ENCODE data around the gene TMEM220. TPM values are rescaled to one million over a fixed set of nuclear protein-coding genes. Genes with fewer than 3 reads are reported as not detected.

TMEM220 gene
- total RNA-seq, 3 donors from 2014 or later: 14.9 to 29.5 (median 22.4) TPM

- H3K4me3 ChIP-seq: no peak overlapping the region
- H3K9me3 ChIP-seq: no peaks in the 10 kb centered on the region
- H3K36me3 ChIP-seq (ENCODE audit: low read depth): no peaks in the 10 kb centered on the region
- TF ChIP-seq, protein P1, sequence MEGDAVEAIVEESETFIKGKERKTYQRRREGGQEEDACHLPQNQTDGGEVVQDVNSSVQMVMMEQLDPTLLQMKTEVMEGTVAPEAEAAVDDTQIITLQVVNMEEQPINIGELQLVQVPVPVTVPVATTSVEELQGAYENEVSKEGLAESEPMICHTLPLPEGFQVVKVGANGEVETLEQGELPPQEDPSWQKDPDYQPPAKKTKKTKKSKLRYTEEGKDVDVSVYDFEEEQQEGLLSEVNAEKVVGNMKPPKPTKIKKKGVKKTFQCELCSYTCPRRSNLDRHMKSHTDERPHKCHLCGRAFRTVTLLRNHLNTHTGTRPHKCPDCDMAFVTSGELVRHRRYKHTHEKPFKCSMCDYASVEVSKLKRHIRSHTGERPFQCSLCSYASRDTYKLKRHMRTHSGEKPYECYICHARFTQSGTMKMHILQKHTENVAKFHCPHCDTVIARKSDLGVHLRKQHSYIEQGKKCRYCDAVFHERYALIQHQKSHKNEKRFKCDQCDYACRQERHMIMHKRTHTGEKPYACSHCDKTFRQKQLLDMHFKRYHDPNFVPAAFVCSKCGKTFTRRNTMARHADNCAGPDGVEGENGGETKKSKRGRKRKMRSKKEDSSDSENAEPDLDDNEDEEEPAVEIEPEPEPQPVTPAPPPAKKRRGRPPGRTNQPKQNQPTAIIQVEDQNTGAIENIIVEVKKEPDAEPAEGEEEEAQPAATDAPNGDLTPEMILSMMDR (IDR thresholded peaks at IDR 0.05): no peak
- ATAC-seq: no peak
- DNase-seq: no peak
- H3K4me1 ChIP-seq (ENCODE audit: low read depth): peaks cover 19% of the 10 kb centered on the region
- intact Hi-C loops (cut with DNase I, micrococcal nuclease): no loop called here
Observed at GRCh38 chr17:10728331-10728892, 1.4 kb downstream of the TMEM220 start.

DNA sequence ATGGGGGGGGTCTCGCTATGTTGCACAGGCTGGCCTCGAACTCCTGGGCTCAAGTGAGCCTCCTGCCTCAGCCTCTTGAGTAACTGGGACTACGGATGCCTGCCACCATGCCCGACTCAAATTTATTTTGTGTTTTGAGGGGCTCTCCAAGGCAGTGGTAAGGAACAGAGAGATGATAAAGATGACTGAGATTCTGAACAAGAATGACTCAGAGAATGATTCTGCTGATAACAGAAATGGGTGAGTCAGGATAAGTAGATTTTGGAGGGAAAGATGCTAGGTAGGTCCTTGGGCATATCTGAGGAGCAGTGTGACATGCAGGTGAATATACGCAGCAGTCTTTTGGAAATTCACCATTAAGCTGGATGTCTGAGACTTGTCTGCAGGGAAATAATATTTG, 2.6 kb downstream of the TMEM220 start:
- Histone ChIP-seq H3K4me3 (no peak overlapping the region), H3K36me3 (ENCODE audit: low read depth) (no peaks in the 10 kb centered on the region), H3K9me3 (no peaks in the 10 kb centered on the region), H3K4me1 (ENCODE audit: low read depth) (peaks cover 14% of the 10 kb centered on the region)
- TF ChIP-seq, protein P1 (IDR thresholded peaks at IDR 0.05): no peak
- ATAC-seq (no peak), DNase-seq (no peak)
- intact Hi-C loops (cut with DNase I, micrococcal nuclease): no loop called here

DNA sequence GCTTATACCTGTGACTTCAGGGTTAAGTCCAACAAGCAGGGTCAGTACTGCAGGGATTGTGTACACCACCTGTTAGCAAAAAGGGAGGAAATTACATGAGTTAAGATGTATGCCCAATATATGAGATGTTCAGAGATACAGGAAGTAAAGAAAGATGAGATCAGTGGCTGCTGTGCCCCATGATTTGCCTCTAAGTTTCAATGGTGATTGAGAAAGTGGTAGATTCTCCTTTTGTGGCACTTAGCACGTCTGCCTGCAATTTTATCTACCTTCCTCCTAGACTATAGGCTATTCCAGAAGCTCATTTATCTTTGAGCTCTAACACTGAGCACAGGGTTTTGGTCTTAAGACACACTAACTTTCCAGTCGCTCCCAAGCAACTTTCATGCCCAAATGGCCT, 3.6 kb downstream of the TMEM220 start:
- DNase-seq (no peak), ATAC-seq (no peak)
- intact Hi-C loops (cut with DNase I, micrococcal nuclease): no loop called here
- H3K9me3 ChIP-seq: no peaks in the 10 kb centered on the region
- H3K4me1 ChIP-seq (ENCODE audit: low read depth): peaks cover 10% of the 10 kb centered on the region
- no peaks in the 10 kb centered on the region for H3K36me3 ChIP-seq (ENCODE audit: low read depth)
- no peak overlapping the region for H3K4me3 ChIP-seq
- TF ChIP-seq, protein P1 (IDR thresholded peaks at IDR 0.05): no peak

DNA sequence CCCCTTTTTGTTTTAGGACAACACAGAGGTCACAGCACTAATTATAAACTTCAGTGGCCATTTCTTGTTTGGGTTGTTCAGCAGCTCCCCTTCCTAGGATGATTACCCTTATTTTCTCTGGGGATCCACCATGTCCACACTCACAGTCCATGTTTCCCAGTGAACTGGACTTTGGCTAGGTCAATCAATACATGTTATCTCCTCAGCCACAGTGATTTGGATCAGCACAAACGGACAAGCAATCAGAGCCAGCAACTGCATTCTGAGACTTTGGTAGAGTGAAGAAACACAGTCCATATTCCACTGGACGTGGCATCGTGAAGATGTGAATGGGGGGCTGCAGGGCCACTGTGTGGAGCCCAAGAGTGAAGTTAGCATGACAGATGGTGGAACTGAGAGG, 4.6 kb downstream of the TMEM220 start:
- intact Hi-C loops (cut with DNase I, micrococcal nuclease): no loop called here
- Histone ChIP-seq H3K36me3 (ENCODE audit: low read depth) (no peaks in the 10 kb centered on the region), H3K9me3 (no peaks in the 10 kb centered on the region), H3K4me3 (no peak overlapping the region), H3K4me1 (ENCODE audit: low read depth) (peaks cover 3% of the 10 kb centered on the region)
- ATAC-seq (no peak), DNase-seq (no peak)
- TF ChIP-seq, protein P1 (IDR thresholded peaks at IDR 0.05): no peak

DNA sequence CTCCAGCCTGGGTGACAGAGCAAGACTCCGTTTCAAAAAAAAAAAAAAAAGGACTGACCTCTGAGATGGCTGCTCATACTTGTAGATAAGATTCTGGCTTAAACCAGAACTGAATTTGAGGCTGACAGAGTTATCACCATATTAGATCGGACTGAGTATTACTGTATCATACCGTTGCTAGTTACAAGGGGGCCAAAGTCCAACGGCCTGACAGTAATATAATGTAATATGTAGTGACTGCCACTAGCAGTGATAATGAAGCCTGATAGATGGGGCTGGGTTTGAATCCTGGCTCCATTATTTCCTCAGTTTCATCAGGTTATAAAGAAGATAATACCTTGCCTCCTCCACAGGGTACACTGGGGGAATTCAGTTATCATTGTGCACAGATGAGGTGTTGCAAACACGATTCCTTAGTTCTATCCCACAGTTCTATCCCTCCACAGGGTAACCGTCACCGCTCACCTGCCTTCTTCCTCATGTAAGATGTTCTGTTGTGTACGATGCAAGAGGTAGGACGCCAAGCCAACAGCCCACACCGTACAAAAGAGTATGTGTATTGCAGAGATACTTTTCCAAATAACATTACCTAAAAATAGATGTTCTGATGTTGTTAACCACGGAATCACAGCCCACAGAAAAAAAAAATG, 5.2 kb downstream of the TMEM220 start:
- ATAC-seq: peak; percentile 96
- intact Hi-C loops (cut with DNase I, micrococcal nuclease): no loop called here

More for the DNA sequence above, 5.2 kb downstream of the TMEM220 start:
- DNase-seq: peak in 1 of 3 donors; percentile 89
- Histone ChIP-seq H3K4me3 (no peak overlapping the region), H3K36me3 (ENCODE audit: low read depth) (no peaks in the 10 kb centered on the region), H3K9me3 (no peaks in the 10 kb centered on the region), H3K4me1 (ENCODE audit: low read depth) (peaks cover 3% of the 10 kb centered on the region)
- TF ChIP-seq, protein P1 (IDR thresholded peaks at IDR 0.05): no peak
